Esophagus muscularis mucosa (tissue), 4 donors: ENCODE results near the gene AQP2. TPM values are rescaled to one million over a fixed set of nuclear protein-coding genes. Genes with fewer than 3 reads are reported as not detected.
A peak's percentile ranks its signal among the peaks of the same experiment; 100 is the strongest.

Experiments
- DNase-seq: peaks from one replicate; pipeline ENCODE4 v3.0.0-alpha.2; 2017; ENCODE audit errors: extremely low spot score
- H3K27ac ChIP-seq, 4 donors: fragments of 200-600 bp; sonication (generic); replicated peaks in 1 of 4; 1 replicate in 3 of 4; 2 replicates in 1 of 4; pipeline ENCODE4 v1.5.1; 2016 to 2019; ENCODE audit warnings: mild to moderate bottlenecking in 1 of 4
- H3K27me3 ChIP-seq, 4 donors: fragments of 200-600 bp; sonication (generic); one replicate each; pipeline versions ENCODE4 v1.5.1 to v1.6.0; 2016 to 2019
- H3K36me3 ChIP-seq, 4 donors: fragments of 200-600 bp; sonication (generic); one replicate each; pipeline ENCODE4 v1.5.1; 2016 to 2019
- H3K4me1 ChIP-seq, 4 donors: fragments of 200-600 bp; sonication (generic); one replicate each; pipeline ENCODE4 v1.5.1; 2016 to 2019
- H3K4me3 ChIP-seq, 4 donors: fragments of 200-600 bp; sonication (generic); 1 replicate in 2 of 4; 2 replicates in 2 of 4; pipeline ENCODE4 v1.5.1; 2016 to 2019; ENCODE audit warnings: mild to moderate bottlenecking in 4 of 4, moderate library complexity in 1 of 4
- H3K9me3 ChIP-seq, 4 donors: fragments of 200-600 bp; sonication (generic); 1 replicate in 3 of 4; 2 replicates in 1 of 4; pipeline ENCODE4 v1.5.1; 2016 to 2019
- CTCF ChIP-seq, 3 experiments: fragments of 200-600 bp in 2 of 3; fragments of 450-650 bp in 1 of 3; sonication (generic) in 2 of 3; IDR thresholded peaks; one replicate each; pipeline ENCODE4 v1.5.1; 2017 to 2019; ENCODE audit warnings: antibody characterized with exemption in 3 of 3, mild to moderate bottlenecking in 2 of 3, moderate library complexity in 1 of 3
- EP300 ChIP-seq: sonication (generic); formaldehyde crosslinking; IDR thresholded peaks from one replicate; pipeline ENCODE4 v1.6.1; 2017; ENCODE audit warnings: antibody characterized with exemption
- POLR2A ChIP-seq: fragments of 450-650 bp; IDR thresholded peaks from one replicate; pipeline ENCODE4 v1.6.1; 2017; ENCODE audit warnings: antibody characterized with exemption, moderate library complexity, mild to moderate bottlenecking, low read depth
- POLR2AphosphoS5 ChIP-seq, 2 donors: sonication (generic); formaldehyde crosslinking; IDR thresholded peaks; one replicate each; pipeline ENCODE4 v1.6.1; 2017; ENCODE audit warnings: antibody characterized with exemption in 2 of 2
- WGBS: methylation state at CpG from one replicate; pipeline ENCODE4 v1.1.5; 2018; 5-methylcytosine and 5-hydroxymethylcytosine counted together
- intact Hi-C: fragments of 100-400 bp; cut with DNase I; formaldehyde crosslinking; loops from one replicate; pipeline ENCODE4 v1.15.1; 2023
- total RNA-seq, 4 donors: library from RNA; depleted of rRNA; stranded (reverse); fragments of >200 nt; gene quantifications; one replicate each; pipeline versions ENCODE4 v1.1.0 to v1.2.1, GENCODE V29; 2016

AQP2 gene
- total RNA-seq, 4 donors from 2014 or later, result not detected

GRCh38 chr12:49930515-49931288 is 19.8 kb upstream of the AQP2 start:
- Histone ChIP-seq H3K27me3 (no peaks in the 10 kb centered on the region), H3K4me3 (no peak overlapping the region), H3K36me3 (no peaks in the 10 kb centered on the region), H3K4me1 (no peaks in the 10 kb centered on the region), H3K9me3 (no peaks in the 10 kb centered on the region), H3K27ac (no peak overlapping the region)
- TF ChIP-seq EP300, result no peak
- TF ChIP-seq CTCF (IDR thresholded peaks at IDR 0.05), result peak in 1 of 3 experiments; percentile 17
- intact Hi-C loops, result no loop called here
- 64% methylated on average over 3 of the region's 3 CpGs for WGBS
- no peak for DNase-seq

DNA sequence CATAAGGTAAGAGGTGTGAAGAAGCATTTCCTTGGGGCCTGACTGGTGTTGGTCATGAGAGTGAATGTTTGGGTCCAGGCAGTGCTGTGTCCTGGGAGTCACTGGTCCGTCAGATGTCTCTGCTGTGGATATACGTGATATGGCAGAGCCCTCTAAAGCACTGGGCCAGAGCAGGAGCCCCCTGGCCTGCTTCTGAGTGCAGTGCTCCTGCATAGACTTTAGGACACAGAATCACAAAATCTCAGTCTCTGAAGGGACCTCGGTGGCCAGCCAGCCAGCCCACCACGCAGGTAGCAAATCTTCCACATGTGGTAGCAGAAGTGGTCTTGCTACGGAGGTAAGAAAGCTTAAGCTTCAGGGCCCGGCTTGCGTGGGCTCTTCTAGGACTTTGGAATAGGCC is 18.5 kb upstream of the AQP2 start:
- H3K9me3 ChIP-seq, result no peaks in the 10 kb centered on the region
- no peak for DNase-seq
- no peak overlapping the region for H3K27ac ChIP-seq
- intact Hi-C loops, result no loop called here
- 99% methylated on average over 5 of the region's 7 CpGs for WGBS
- no peak overlapping the region for H3K4me3 ChIP-seq
- H3K4me1 ChIP-seq, result no peaks in the 10 kb centered on the region
- TF ChIP-seq EP300 (no peak), POLR2AphosphoS5 (IDR thresholded peaks at IDR 0.05) (no peak), CTCF (IDR thresholded peaks at IDR 0.05) (no peak), POLR2A (no peak)
- H3K36me3 ChIP-seq, result no peaks in the 10 kb centered on the region
- H3K27me3 ChIP-seq, result no peaks in the 10 kb centered on the region

GRCh38 chr12:49932533-49933130 is 17.9 kb upstream of the AQP2 start:
- DNase-seq, result no peak
- Histone ChIP-seq H3K9me3 (no peaks in the 10 kb centered on the region), H3K4me3 (no peak overlapping the region), H3K27ac (no peak overlapping the region), H3K36me3 (no peaks in the 10 kb centered on the region), H3K27me3 (no peaks in the 10 kb centered on the region), H3K4me1 (no peaks in the 10 kb centered on the region)
- 82% methylated on average over 8 of the region's 8 CpGs for WGBS
- TF ChIP-seq EP300 (no peak), CTCF (IDR thresholded peaks at IDR 0.05) (no peak), POLR2AphosphoS5 (IDR thresholded peaks at IDR 0.05) (no peak), POLR2A (no peak)
- intact Hi-C loops, result no loop called here

GRCh38 chr12:49933796-49934195 is 16.7 kb upstream of the AQP2 start:
- H3K36me3 ChIP-seq, result no peaks in the 10 kb centered on the region
- TF ChIP-seq POLR2AphosphoS5 (IDR thresholded peaks at IDR 0.05), result no peak
- TF ChIP-seq CTCF (IDR thresholded peaks at IDR 0.05), result no peak
- TF ChIP-seq EP300, result no peak
- no peak for TF ChIP-seq POLR2A
- DNase-seq, result no peak
- WGBS, result 73% methylated on average over 5 of the region's 5 CpGs
- H3K9me3 ChIP-seq, result no peaks in the 10 kb centered on the region
- H3K4me3 ChIP-seq, result no peak overlapping the region
- no peaks in the 10 kb centered on the region for H3K27me3 ChIP-seq
- H3K27ac ChIP-seq, result no peak overlapping the region
- H3K4me1 ChIP-seq, result no peaks in the 10 kb centered on the region
- intact Hi-C loops, result no loop called here
